T-helper 22 cell (primary cell): Measurements from ENCODE around the gene TBX3.

ENCODE experiments used
- DNase-seq: peaks from one replicate; pipeline ENCODE4 v3.0.0-alpha.2; 2020; ENCODE audit warnings: low read depth

TBX3 gene

GRCh38 chr12:114696443-114697242 lies 12.7 kb upstream of the TBX3 start:
- DNase-seq, result no peak

GRCh38 chr12:114695305-114695592 lies 11.3 kb upstream of the TBX3 start:
- DNase-seq, result no peak

GRCh38 chr12:114694436-114695304 lies 10.7 kb upstream of the TBX3 start:
- DNase-seq, result no peak

- no peak for DNase-seq
These were observed 9.6 kb upstream of the TBX3 start for GRCh38 chr12:114693532-114693931.

GRCh38 chr12:114693059-114693531 lies 9.1 kb upstream of the TBX3 start:
- DNase-seq, result no peak

- no peak for DNase-seq
These were observed 8.4 kb upstream of the TBX3 start for GRCh38 chr12:114692186-114693058.

GRCh38 chr12:114691763-114692185 lies 7.8 kb upstream of the TBX3 start:
- DNase-seq, result no peak

- DNase-seq, result no peak
These were observed 7.2 kb upstream of the TBX3 start for GRCh38 chr12:114691196-114691595.

GRCh38 chr12:114690267-114691135 lies 6.5 kb upstream of the TBX3 start:
- DNase-seq, result no peak

- DNase-seq, result no peak
These were observed 5.4 kb upstream of the TBX3 start for GRCh38 chr12:114689075-114689994.

GRCh38 chr12:114688256-114688845 lies 4.4 kb upstream of the TBX3 start:
- DNase-seq, result no peak

- no peak for DNase-seq
These were observed 3.8 kb upstream of the TBX3 start for GRCh38 chr12:114687802-114688201.

GRCh38 chr12:114686773-114687500 lies 3.0 kb upstream of the TBX3 start:
- no peak for DNase-seq

GRCh38 chr12:114686426-114686772 lies 2.4 kb upstream of the TBX3 start:
- DNase-seq, result no peak

- DNase-seq, result no peak
These were observed 1.9 kb upstream of the TBX3 start for GRCh38 chr12:114685869-114686268.

- no peak for DNase-seq
These were observed 1.4 kb upstream of the TBX3 start for GRCh38 chr12:114685320-114685781.

- no peak for DNase-seq
These were observed 897 bp upstream of the TBX3 start for GRCh38 chr12:114684870-114685273.

- DNase-seq, result no peak
These were observed 272 bp downstream of the TBX3 start for GRCh38 chr12:114683709-114684097.
